BE2C (cell line): ENCODE results near the gene CLSTN2.

Experiments used
- DNase-seq: peaks from one replicate; pipeline ENCODE4 v3.0.0-alpha.2; 2020
- H3K27me3 ChIP-seq: fragments of 250-450 bp; sonication (Bioruptor Pico); 2 replicates; pipeline ENCODE4 v1.5.1; 2020; ENCODE audit warnings: mild to moderate bottlenecking
- H3K36me3 ChIP-seq: fragments of 250-450 bp; sonication (Bioruptor Pico); 2 replicates; pipeline ENCODE4 v1.5.1; 2020; ENCODE audit warnings: mild to moderate bottlenecking
- H3K4me1 ChIP-seq: fragments of 250-450 bp; sonication (Bioruptor Pico); 2 replicates; pipeline ENCODE4 v1.5.1; 2020
- H3K4me3 ChIP-seq: 2 replicates; pipeline ENCODE4 v1.5.1; 2011; ENCODE audit warnings: low read depth, low read length
- H3K9me3 ChIP-seq: fragments of 250-450 bp; sonication (Bioruptor Pico); 2 replicates; pipeline ENCODE4 v1.5.1; 2020
- TF ChIP-seq, protein P1 (sequence below): IDR thresholded peaks from 2 replicates; pipeline ENCODE4 v1.5.1; 2012; ENCODE audit warnings: mild to moderate bottlenecking, low read depth, low read length

CLSTN2 gene

DNA sequence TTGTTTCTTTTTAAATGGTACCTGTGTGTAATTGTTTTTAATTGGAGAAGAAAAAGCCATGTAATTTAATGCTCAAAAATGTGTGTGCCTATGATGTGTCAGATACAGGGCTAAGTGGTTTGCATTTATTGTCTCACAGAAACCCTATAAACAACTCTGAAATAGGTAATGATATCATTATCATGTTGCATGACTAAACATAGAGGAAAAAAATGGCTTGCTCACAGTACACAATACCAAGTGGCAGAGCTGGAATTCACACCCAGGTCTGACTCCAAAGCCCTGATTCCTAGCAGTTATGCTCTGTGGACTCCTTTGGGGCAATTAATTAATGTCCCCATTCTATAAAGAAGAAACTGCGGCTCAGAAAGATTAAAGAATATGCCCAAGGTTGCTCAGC lies 505.5 kb downstream of the CLSTN2 start:
- H3K9me3 ChIP-seq, result no peaks in the 10 kb centered on the region
- TF ChIP-seq, protein P1, sequence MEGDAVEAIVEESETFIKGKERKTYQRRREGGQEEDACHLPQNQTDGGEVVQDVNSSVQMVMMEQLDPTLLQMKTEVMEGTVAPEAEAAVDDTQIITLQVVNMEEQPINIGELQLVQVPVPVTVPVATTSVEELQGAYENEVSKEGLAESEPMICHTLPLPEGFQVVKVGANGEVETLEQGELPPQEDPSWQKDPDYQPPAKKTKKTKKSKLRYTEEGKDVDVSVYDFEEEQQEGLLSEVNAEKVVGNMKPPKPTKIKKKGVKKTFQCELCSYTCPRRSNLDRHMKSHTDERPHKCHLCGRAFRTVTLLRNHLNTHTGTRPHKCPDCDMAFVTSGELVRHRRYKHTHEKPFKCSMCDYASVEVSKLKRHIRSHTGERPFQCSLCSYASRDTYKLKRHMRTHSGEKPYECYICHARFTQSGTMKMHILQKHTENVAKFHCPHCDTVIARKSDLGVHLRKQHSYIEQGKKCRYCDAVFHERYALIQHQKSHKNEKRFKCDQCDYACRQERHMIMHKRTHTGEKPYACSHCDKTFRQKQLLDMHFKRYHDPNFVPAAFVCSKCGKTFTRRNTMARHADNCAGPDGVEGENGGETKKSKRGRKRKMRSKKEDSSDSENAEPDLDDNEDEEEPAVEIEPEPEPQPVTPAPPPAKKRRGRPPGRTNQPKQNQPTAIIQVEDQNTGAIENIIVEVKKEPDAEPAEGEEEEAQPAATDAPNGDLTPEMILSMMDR, result no peak
- no peaks in the 10 kb centered on the region for H3K36me3 ChIP-seq
- H3K27me3 ChIP-seq, result no peaks in the 10 kb centered on the region
- H3K4me1 ChIP-seq, result no peaks in the 10 kb centered on the region
- DNase-seq, result no peak
- no peak overlapping the region for H3K4me3 ChIP-seq

DNA sequence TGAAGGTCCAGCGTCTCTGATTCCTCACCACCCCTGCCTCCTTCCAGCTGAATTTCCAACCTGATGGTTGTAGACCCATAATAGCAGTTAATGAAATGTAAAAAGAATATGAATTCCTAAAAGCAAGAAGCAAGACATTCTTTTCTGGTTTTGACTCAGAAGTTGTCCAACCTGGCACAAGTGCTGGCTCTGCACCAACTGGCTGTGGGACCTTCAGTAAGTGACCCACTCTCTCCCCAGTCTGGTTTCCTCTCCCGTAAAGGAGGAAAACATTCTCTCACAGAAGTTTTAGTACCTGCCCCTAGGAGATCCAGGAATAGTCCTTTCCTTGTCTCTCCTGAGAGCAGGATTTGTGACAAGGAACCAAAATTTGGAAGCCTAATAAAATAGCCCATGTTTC lies 506.0 kb downstream of the CLSTN2 start:
- Histone ChIP-seq H3K4me1 (no peaks in the 10 kb centered on the region), H3K27me3 (no peaks in the 10 kb centered on the region), H3K4me3 (no peak overlapping the region), H3K36me3 (no peaks in the 10 kb centered on the region), H3K9me3 (no peaks in the 10 kb centered on the region)
- DNase-seq, result no peak
- TF ChIP-seq, protein P1, result no peak

DNA sequence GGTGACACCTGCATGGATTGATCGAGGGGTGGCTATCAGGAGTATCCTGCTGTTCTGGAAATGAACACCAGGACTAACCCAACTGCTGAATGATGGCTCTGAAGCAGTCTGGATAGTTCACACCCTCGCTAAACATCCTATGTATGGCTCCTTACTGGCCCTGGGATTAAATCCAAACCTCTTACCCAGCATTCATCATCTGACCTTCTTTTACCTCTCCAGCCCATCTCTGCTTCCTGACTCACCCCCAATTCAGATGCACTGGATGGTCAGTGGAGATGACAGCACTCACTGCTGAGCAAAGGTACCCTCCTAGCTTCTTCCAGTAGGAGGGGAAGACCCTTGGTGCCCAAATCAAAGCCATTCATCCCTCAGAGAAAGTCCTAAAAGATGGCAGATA lies 507.6 kb downstream of the CLSTN2 start:
- DNase-seq, result no peak
- Histone ChIP-seq H3K9me3 (no peaks in the 10 kb centered on the region), H3K27me3 (no peaks in the 10 kb centered on the region), H3K4me1 (no peaks in the 10 kb centered on the region), H3K36me3 (no peaks in the 10 kb centered on the region), H3K4me3 (no peak overlapping the region)
- TF ChIP-seq, protein P1, result no peak

DNA sequence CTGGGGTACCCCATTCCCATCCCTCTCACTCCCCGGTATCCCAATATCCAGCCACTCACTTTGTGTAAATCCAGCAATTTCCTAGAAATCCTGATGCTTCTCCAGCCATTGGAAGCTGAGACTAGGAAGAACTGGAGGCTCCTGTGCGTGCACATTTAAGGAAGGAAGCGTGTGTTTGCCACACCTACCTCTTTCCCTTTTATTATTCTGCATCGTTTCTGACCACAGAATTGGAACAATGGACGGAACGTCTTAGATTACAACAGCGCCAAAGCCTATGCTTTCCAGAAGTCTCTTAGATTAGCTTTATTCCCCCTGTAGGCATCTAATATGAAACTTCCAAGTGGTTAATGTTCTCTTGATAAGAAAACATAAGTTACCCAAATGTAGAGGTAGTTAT lies 508.1 kb downstream of the CLSTN2 start:
- H3K4me1 ChIP-seq, result no peaks in the 10 kb centered on the region
- no peaks in the 10 kb centered on the region for H3K36me3 ChIP-seq
- DNase-seq, result no peak
- TF ChIP-seq, protein P1, result no peak
- H3K4me3 ChIP-seq, result no peak overlapping the region
- H3K9me3 ChIP-seq, result no peaks in the 10 kb centered on the region
- no peaks in the 10 kb centered on the region for H3K27me3 ChIP-seq

DNA sequence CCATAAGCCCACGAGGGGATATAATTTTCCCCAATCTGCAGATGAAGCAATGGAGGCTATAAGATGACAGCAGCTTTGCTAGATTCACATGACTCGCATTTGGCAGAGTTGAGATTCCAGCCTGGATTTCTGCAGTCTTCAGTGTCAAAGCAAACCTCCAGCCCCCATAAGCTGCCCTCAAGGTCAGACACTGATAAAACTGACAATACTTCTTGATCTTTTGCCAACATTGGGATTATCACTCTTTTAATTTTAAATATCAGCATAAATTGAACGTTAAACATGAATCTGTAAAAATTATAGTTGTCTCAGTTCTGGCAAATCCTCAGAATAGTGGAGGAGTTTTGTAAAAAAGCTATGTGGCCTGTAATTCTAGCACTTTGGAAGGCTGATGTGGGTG lies 508.8 kb downstream of the CLSTN2 start:
- Histone ChIP-seq H3K4me1 (no peaks in the 10 kb centered on the region), H3K36me3 (no peaks in the 10 kb centered on the region), H3K27me3 (no peaks in the 10 kb centered on the region), H3K4me3 (no peak overlapping the region), H3K9me3 (no peaks in the 10 kb centered on the region)
- no peak for DNase-seq
- TF ChIP-seq, protein P1, result no peak

DNA sequence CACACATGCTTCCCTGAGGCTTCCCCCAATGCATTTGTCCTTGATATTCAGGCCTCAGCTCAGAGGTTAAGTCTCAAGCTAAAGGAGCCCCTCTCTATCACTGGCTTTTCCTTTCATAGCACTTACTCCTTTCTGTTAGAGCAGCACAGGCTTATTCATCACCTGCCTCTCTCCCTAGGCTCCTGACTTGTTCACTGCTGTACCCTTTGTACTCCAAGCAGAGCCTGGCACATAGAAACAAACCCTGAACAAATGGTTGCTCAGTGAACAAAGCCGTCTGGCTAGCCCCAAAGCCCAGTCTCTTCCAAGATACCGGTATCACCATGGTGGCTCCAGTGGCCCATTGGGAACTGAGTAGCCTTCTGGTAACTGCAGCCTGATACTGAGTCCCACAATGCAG lies 511.7 kb downstream of the CLSTN2 start:
- Histone ChIP-seq H3K36me3 (no peaks in the 10 kb centered on the region), H3K4me3 (no peak overlapping the region), H3K4me1 (no peaks in the 10 kb centered on the region), H3K27me3 (no peaks in the 10 kb centered on the region), H3K9me3 (no peaks in the 10 kb centered on the region)
- TF ChIP-seq, protein P1, result no peak
- DNase-seq, result no peak
